Measurements from ENCODE around the gene TBC1D21. TPM values are rescaled to one million over a fixed set of nuclear protein-coding genes. Genes with fewer than 3 reads are reported as not detected.

Gene TBC1D21
- total RNA-seq, 1 donor from 2014 or later: not detected

DNA sequence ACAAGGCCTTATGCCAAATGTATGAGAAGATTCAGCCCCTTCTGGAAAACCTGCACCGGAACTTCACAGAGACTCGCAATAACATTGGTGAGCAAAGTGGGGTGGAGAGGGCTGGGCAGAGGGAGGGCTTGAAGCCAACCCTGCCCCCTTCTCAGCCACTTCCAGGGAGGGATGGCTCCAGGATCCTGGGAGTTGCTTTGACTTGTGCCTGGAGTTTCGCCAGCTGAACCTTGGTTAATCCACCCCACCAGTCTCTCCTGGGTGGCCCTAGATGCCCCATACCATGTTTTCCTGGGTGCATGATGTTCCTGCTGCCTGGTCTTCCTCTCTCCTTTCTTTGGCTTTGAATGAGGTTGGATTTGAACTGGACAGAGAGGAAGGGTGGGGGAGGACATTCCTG lies 10.8 kb downstream of the TBC1D21 start:
- no peaks in the 10 kb centered on the region for H3K9me3 Mint-ChIP-seq (ENCODE audit: unreplicated experiment)
- no peak overlapping the region for H3K4me3 Mint-ChIP-seq (ENCODE audit: unreplicated experiment)
- DNase-seq (ENCODE audit: extremely low spot score, unreplicated experiment): no peak
- H3K27me3 Mint-ChIP-seq (ENCODE audit: unreplicated experiment): peaks cover 60% of the 10 kb centered on the region
- no peaks in the 10 kb centered on the region for H3K4me1 Mint-ChIP-seq (ENCODE audit: unreplicated experiment)
- TF ChIP-seq, protein P1, sequence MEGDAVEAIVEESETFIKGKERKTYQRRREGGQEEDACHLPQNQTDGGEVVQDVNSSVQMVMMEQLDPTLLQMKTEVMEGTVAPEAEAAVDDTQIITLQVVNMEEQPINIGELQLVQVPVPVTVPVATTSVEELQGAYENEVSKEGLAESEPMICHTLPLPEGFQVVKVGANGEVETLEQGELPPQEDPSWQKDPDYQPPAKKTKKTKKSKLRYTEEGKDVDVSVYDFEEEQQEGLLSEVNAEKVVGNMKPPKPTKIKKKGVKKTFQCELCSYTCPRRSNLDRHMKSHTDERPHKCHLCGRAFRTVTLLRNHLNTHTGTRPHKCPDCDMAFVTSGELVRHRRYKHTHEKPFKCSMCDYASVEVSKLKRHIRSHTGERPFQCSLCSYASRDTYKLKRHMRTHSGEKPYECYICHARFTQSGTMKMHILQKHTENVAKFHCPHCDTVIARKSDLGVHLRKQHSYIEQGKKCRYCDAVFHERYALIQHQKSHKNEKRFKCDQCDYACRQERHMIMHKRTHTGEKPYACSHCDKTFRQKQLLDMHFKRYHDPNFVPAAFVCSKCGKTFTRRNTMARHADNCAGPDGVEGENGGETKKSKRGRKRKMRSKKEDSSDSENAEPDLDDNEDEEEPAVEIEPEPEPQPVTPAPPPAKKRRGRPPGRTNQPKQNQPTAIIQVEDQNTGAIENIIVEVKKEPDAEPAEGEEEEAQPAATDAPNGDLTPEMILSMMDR (IDR thresholded peaks at IDR 0.05): no peak
- H3K27ac Mint-ChIP-seq (ENCODE audit: unreplicated experiment): no peak overlapping the region
- H3K36me3 Mint-ChIP-seq (ENCODE audit: unreplicated experiment): no peaks in the 10 kb centered on the region

DNA sequence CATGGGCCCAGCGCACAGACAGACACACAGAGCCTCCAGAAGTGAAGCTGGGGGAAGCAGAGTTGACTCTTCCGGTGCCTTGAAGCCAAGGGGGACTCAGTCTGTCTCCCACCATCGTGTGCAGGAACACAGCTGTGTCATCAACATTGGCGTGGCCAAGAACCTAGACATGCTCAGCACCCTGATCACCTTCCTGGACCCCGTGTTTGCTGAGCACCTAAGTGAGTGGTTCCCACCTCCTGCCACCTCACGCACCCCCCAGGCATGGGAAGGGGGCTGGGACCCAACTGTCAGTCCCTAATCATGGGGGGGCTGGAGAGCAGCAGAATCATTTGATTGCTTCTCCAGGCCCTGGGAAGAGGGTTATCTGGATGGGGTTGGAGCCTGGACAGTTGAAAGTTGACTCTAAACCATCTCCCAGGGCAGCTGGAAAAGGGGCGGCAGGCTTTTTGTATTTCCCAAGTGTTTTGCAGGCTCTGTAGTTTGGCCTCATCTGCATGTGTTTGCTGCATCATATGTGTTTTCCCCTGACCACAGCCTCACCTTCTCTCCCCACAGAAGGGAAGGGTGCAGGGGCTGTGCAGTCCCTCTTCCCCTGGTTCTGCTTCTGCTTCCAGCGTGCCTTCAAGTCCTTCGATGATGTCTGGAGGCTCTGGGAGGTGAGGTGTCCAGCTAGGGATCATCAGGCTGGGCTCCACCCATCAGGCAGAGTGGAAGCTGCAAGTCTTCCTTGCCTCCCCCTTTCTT lies 12.8 kb downstream of the TBC1D21 start:
- no peak for DNase-seq (ENCODE audit: extremely low spot score, unreplicated experiment)
- no peaks in the 10 kb centered on the region for H3K4me1 Mint-ChIP-seq (ENCODE audit: unreplicated experiment)
- H3K27ac Mint-ChIP-seq (ENCODE audit: unreplicated experiment): no peak overlapping the region
- TF ChIP-seq, protein P1 (IDR thresholded peaks at IDR 0.05): no peak
- no peaks in the 10 kb centered on the region for H3K9me3 Mint-ChIP-seq (ENCODE audit: unreplicated experiment)
- H3K27me3 Mint-ChIP-seq (ENCODE audit: unreplicated experiment): peaks cover 70% of the 10 kb centered on the region
- no peak overlapping the region for H3K4me3 Mint-ChIP-seq (ENCODE audit: unreplicated experiment)
- no peaks in the 10 kb centered on the region for H3K36me3 Mint-ChIP-seq (ENCODE audit: unreplicated experiment)

DNA sequence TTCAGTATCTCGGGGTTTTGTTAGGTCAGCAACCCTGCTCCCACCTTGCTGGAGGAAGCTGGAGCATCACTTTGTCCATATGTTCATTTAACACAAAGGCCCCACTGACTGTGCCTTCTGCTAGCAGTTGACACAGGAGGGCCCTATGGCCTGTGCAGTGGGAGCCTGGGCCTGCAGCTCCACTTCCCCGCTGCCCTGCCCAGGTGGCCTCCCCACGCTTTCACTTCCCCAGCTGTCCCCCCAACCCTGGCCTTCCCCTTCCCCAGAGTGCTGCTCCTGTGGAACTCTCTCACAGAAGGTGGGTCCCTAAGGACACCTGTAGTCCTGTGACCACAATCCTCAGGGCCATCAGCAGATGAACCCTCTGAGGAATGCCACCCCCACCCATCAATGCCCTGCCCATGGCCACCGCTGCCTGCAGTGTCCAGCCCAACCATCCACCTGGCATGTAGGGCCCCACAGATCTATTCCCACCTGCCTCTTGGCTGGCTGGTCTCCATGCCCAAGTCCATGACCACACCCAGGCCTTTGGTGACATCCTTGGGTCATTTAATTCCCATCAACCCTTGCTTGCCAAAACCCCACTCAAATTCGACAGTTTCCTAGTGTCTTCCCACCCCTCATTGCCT lies 13.5 kb downstream of the TBC1D21 start:
- Mint-ChIP-seq H3K4me3 (ENCODE audit: unreplicated experiment) (no peak overlapping the region), H3K36me3 (ENCODE audit: unreplicated experiment) (no peaks in the 10 kb centered on the region), H3K9me3 (ENCODE audit: unreplicated experiment) (no peaks in the 10 kb centered on the region), H3K27ac (ENCODE audit: unreplicated experiment) (no peak overlapping the region), H3K4me1 (ENCODE audit: unreplicated experiment) (no peaks in the 10 kb centered on the region), H3K27me3 (ENCODE audit: unreplicated experiment) (peaks cover 67% of the 10 kb centered on the region)
- TF ChIP-seq, protein P1 (IDR thresholded peaks at IDR 0.05): no peak
- DNase-seq (ENCODE audit: extremely low spot score, unreplicated experiment): no peak

DNA sequence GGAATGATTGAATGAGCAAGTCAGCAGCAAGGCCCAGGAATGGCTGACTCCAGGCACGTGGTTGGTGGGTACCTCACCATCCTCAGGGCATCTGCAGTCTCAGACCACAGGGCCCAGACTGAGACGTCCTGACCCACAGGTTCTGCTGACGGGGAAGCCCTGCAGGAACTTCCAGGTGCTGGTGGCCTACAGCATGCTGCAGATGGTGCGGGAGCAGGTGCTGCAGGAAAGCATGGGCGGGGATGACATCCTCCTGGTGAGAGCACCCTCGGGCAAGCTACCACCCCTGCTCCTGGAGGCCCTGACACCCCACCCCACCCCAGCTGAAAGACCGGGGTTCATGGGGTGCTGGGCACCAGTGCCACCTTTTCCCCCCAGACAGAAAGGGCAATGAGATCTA lies 14.1 kb downstream of the TBC1D21 start:
- TF ChIP-seq, protein P1 (IDR thresholded peaks at IDR 0.05): no peak
- no peaks in the 10 kb centered on the region for H3K36me3 Mint-ChIP-seq (ENCODE audit: unreplicated experiment)
- no peak overlapping the region for H3K4me3 Mint-ChIP-seq (ENCODE audit: unreplicated experiment)
- no peaks in the 10 kb centered on the region for H3K4me1 Mint-ChIP-seq (ENCODE audit: unreplicated experiment)
- no peak for DNase-seq (ENCODE audit: extremely low spot score, unreplicated experiment)
- H3K27me3 Mint-ChIP-seq (ENCODE audit: unreplicated experiment): peaks cover 61% of the 10 kb centered on the region
- no peaks in the 10 kb centered on the region for H3K9me3 Mint-ChIP-seq (ENCODE audit: unreplicated experiment)
- no peak overlapping the region for H3K27ac Mint-ChIP-seq (ENCODE audit: unreplicated experiment)

DNA sequence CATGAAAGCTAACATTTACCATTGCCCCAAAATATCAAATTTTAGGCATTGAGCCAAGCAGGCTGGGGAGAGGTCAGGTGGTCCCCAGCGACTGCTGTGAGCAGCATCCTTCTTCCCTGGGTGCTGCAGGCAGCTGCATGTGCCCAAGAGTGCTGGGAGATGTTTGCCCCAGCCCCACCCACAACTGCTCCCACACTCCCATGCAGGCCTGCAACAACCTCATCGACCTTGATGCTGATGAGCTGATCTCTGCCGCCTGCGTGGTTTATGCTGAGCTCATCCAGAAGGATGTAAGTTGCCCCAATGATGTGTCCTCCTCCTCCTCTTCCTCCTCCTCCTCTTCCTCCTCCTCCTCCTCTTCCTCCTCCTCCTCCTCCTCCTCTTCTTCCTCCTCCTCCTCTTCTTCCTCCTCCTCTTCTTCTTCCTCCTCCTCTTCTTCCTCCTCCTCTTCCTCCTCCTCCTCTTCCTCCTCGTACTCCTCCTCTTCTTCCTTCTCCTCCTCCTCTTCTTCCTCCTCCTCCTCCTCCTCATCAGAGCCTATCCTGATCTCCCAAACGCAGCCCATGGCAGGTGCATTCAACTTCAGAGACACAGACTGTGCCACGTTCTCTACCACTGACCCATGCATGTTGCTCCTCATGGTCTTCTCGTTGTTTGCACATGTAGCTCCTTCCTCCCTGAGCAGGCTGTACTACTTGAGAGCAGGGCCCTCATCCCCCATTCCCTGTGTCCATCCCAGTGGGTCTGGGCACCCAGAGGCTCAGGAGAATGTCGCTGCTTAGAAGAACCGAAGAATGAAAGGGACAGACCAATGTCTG lies 15.1 kb downstream of the TBC1D21 start:
- H3K9me3 Mint-ChIP-seq (ENCODE audit: unreplicated experiment): no peaks in the 10 kb centered on the region
- no peak for DNase-seq (ENCODE audit: extremely low spot score, unreplicated experiment)
- no peak overlapping the region for H3K4me3 Mint-ChIP-seq (ENCODE audit: unreplicated experiment)
- no peaks in the 10 kb centered on the region for H3K36me3 Mint-ChIP-seq (ENCODE audit: unreplicated experiment)
- H3K27ac Mint-ChIP-seq (ENCODE audit: unreplicated experiment): no peak overlapping the region
- TF ChIP-seq, protein P1 (IDR thresholded peaks at IDR 0.05): no peak
- peaks cover 51% of the 10 kb centered on the region for H3K27me3 Mint-ChIP-seq (ENCODE audit: unreplicated experiment)
- H3K4me1 Mint-ChIP-seq (ENCODE audit: unreplicated experiment): no peaks in the 10 kb centered on the region

Measured in osteocyte (in vitro differentiated cells).